Cardiac muscle cell (in vitro differentiated cells and primary cell): ENCODE data around the gene SERPINF2. TPM values are rescaled to one million over a fixed set of nuclear protein-coding genes. Genes with fewer than 3 reads are reported as not detected.

Source experiments
- DNase-seq, 2 donors: peaks; one replicate each; pipeline versions ENCODE4 v3.0.0 to v3.0.0-alpha.2; 2010 to 2017; ENCODE audit warnings: low read depth in 1 of 2, low spot score in 1 of 2
- H3K27ac ChIP-seq: fragments of 200-600 bp; sonication (generic); 2 replicates; pipeline ENCODE4 v1.5.1; 2016
- H3K27me3 ChIP-seq: fragments of 200-600 bp; sonication (generic); 2 replicates; pipeline ENCODE4 v1.6.0; 2016; ENCODE audit warnings: control low read depth
- H3K36me3 ChIP-seq: fragments of 200-600 bp; sonication (generic); 2 replicates; pipeline ENCODE4 v1.5.1; 2016; ENCODE audit warnings: control low read depth
- H3K4me1 ChIP-seq: fragments of 200-600 bp; sonication (generic); 2 replicates; pipeline ENCODE4 v1.8.1; 2017; ENCODE audit warnings: low read depth, mild to moderate bottlenecking, mixed run types
- H3K4me3 ChIP-seq: fragments of 200-600 bp; sonication (generic); 2 replicates; pipeline ENCODE4 v1.5.1; 2016; ENCODE audit warnings: mild to moderate bottlenecking
- H3K9me3 ChIP-seq: fragments of 200-600 bp; sonication (generic); 2 replicates; pipeline ENCODE4 v1.5.1; 2017; ENCODE audit warnings: low read depth, mild to moderate bottlenecking, control low read depth
- CTCF ChIP-seq: IDR thresholded peaks from 2 replicates; pipeline ENCODE4 v1.5.1; 2012; ENCODE audit warnings: low read depth, mild to moderate bottlenecking, low read length
- polyA plus RNA-seq: library from polyadenylated mRNA; unstranded; fragments of >200 nt; fragmentation: Nextera tagmentation; extraction: Ambion mirVana; gene quantifications from 2 replicates; pipeline ENCODE4 v1.2.1, GENCODE V29; 2016
- total RNA-seq: library from RNA; depleted of rRNA; stranded (reverse); fragments of >200 nt; gene quantifications from 2 replicates; pipeline ENCODE4 v1.2.3, GENCODE V29; 2016

Gene SERPINF2
- total and polyA plus RNA-seq, 2 experiments from 2014 or later, result 2.2 TPM; not detected in 1

GRCh38 chr17:1714427-1714979, 28.2 kb upstream of the SERPINF2 start:
- Histone ChIP-seq H3K27me3 (no peaks in the 10 kb centered on the region), H3K9me3 (no peaks in the 10 kb centered on the region), H3K27ac (peak overlapping the region; percentile 97), H3K4me3 (peak overlapping the region; percentile 93), H3K4me1 (peaks cover 10% of the 10 kb centered on the region), H3K36me3 (no peaks in the 10 kb centered on the region)
- no peak for TF ChIP-seq CTCF
- peak; percentile 97 to 99 for DNase-seq

- peak; percentile 72 to 96 for DNase-seq
- H3K36me3 ChIP-seq, result no peaks in the 10 kb centered on the region
- H3K4me1 ChIP-seq, result peaks cover 10% of the 10 kb centered on the region
- H3K9me3 ChIP-seq, result no peaks in the 10 kb centered on the region
- peak overlapping the region; percentile 93 for H3K4me3 ChIP-seq
- peak overlapping the region; percentile 97 for H3K27ac ChIP-seq
- no peaks in the 10 kb centered on the region for H3K27me3 ChIP-seq
- TF ChIP-seq CTCF, result no peak
Measured at GRCh38 chr17:1714980-1715802, 27.5 kb upstream of the SERPINF2 start.

- no peaks in the 10 kb centered on the region for H3K9me3 ChIP-seq
- H3K4me1 ChIP-seq, result peaks cover 10% of the 10 kb centered on the region
- peak overlapping the region; percentile 97 for H3K27ac ChIP-seq
- H3K36me3 ChIP-seq, result no peaks in the 10 kb centered on the region
- no peaks in the 10 kb centered on the region for H3K27me3 ChIP-seq
- TF ChIP-seq CTCF, result no peak
- no peak for DNase-seq
- peak overlapping the region; percentile 93 for H3K4me3 ChIP-seq
Measured at GRCh38 chr17:1715803-1716075, 26.9 kb upstream of the SERPINF2 start.

GRCh38 chr17:1716076-1716911, 26.4 kb upstream of the SERPINF2 start:
- H3K27ac ChIP-seq, result peak overlapping the region; percentile 99
- H3K27me3 ChIP-seq, result no peaks in the 10 kb centered on the region
- peaks cover 10% of the 10 kb centered on the region for H3K4me1 ChIP-seq
- peak; percentile 100 for DNase-seq
- H3K36me3 ChIP-seq, result no peaks in the 10 kb centered on the region
- no peaks in the 10 kb centered on the region for H3K9me3 ChIP-seq
- peak overlapping the region; percentile 93 for H3K4me3 ChIP-seq
- TF ChIP-seq CTCF, result peak; percentile 30

DNA sequence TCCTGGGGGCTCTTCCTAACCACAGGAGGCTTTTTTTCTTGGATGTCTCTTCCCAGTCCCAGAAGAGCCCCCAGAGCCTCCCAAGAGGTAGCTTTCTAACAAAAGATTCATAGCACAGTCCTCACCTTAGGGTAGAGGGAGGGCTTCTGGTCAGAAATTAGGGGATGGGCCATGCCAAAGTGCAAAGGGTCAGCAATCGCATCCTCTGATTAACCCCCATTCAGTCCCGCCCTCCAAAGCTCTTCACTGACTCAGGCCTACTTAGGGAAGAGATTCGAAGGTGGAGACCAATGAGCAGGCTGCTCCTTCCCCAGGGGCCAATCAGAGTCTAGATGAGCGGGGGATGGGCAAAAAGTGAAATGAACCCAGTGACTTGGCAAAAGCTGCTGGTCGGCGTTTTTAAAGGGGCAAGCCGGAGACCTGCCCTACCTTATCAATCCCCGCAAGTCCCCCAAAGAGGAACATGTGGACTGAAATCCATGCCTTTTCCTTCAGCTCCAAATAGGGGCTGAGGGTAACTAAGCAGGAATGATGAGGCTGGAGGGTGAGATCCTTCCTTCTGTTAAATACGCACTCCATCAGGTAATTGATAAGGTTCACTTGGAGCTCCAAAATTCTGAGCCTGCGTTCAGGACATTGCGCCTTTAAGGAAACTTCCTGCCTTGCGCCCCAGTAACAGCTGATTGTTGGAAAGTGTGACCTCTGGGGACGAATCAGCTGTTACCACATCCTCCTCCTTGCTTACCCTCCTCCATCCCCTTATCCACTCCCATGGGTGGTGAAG, 25.6 kb upstream of the SERPINF2 start:
- H3K9me3 ChIP-seq, result no peaks in the 10 kb centered on the region
- TF ChIP-seq CTCF, result no peak
- H3K4me3 ChIP-seq, result peak overlapping the region; percentile 72
- H3K27ac ChIP-seq, result peak overlapping the region; percentile 99
- peak; percentile 97 to 99 for DNase-seq
- no peaks in the 10 kb centered on the region for H3K36me3 ChIP-seq
- H3K27me3 ChIP-seq, result no peaks in the 10 kb centered on the region
- peaks cover 10% of the 10 kb centered on the region for H3K4me1 ChIP-seq
